ENCODE measurements around the gene GLRA3. TPM values are rescaled to one million over a fixed set of nuclear protein-coding genes. Genes with fewer than 3 reads are reported as not detected.
"Not testable (repeated sequence)": the region's sequence is repeated elsewhere in the genome, so short reads cannot be mapped to it uniquely, and the experiment has no call there.

Gene GLRA3
- total RNA-seq, 2 donors from 2014 or later = not detected

- Mint-ChIP-seq H3K9me3 (peaks cover 0 to 8% of the 10 kb centered on the region in 2 donors), H3K36me3 (no peaks in the 10 kb centered on the region)
- no peak for ATAC-seq
These were observed 18.9 kb upstream of the GLRA3 start for GRCh38 chr4:174847801-174848427.

GRCh38 chr4:174835536-174835935, 6.5 kb upstream of the GLRA3 start:
- Mint-ChIP-seq H3K9me3 (no peaks in the 10 kb centered on the region), H3K27ac (no peak overlapping the region), H3K36me3 (no peaks in the 10 kb centered on the region)
- ATAC-seq = no peak
- no peak for DNase-seq (ENCODE audit: low spot score in 2 of 2)

More at GRCh38 chr4:174847801-174848427, 18.9 kb upstream of the GLRA3 start:
- no peak for DNase-seq (ENCODE audit: low spot score in 2 of 2)
- no peak overlapping the region for H3K27ac Mint-ChIP-seq

- no peaks in the 10 kb centered on the region for H3K9me3 Mint-ChIP-seq
- no peak overlapping the region for H3K27ac Mint-ChIP-seq
- ATAC-seq (no peak), DNase-seq (ENCODE audit: low spot score in 2 of 2) (no peak)
- no peaks in the 10 kb centered on the region for H3K36me3 Mint-ChIP-seq
These were observed 5.4 kb upstream of the GLRA3 start for GRCh38 chr4:174834477-174834876.

- DNase-seq (ENCODE audit: low spot score in 2 of 2) (no peak), ATAC-seq (no peak)
- no peak overlapping the region for H3K27ac Mint-ChIP-seq
- H3K9me3 Mint-ChIP-seq = peaks cover 5% of the 10 kb centered on the region in 2 donors
- peaks cover 5 to 7% of the 10 kb centered on the region in 2 donors for H3K36me3 Mint-ChIP-seq
These were observed 2.4 kb downstream of the GLRA3 start for GRCh38 chr4:174826660-174827059.

- Mint-ChIP-seq H3K27ac (no peak overlapping the region), H3K36me3 (no peaks in the 10 kb centered on the region), H3K9me3 (peaks cover 5 to 7% of the 10 kb centered on the region in 2 donors)
- no peak for DNase-seq (ENCODE audit: low spot score in 2 of 2)
- ATAC-seq = no peak
These were observed 13.8 kb downstream of the GLRA3 start for GRCh38 chr4:174815282-174815681.

GRCh38 chr4:174813292-174813691, 15.8 kb downstream of the GLRA3 start:
- Mint-ChIP-seq H3K9me3 (peaks cover 5 to 7% of the 10 kb centered on the region in 2 donors), H3K36me3 (no peaks in the 10 kb centered on the region), H3K27ac (no peak overlapping the region)
- DNase-seq (ENCODE audit: low spot score in 2 of 2) = no peak
- ATAC-seq = no peak

GRCh38 chr4:174810834-174811233, 18.2 kb downstream of the GLRA3 start:
- no peaks in the 10 kb centered on the region for H3K36me3 Mint-ChIP-seq
- peaks cover 5 to 7% of the 10 kb centered on the region in 2 donors for H3K9me3 Mint-ChIP-seq
- no peak for DNase-seq (ENCODE audit: low spot score in 2 of 2)
- no peak overlapping the region for H3K27ac Mint-ChIP-seq
- ATAC-seq = no peak

- peaks cover 0 to 5% of the 10 kb centered on the region in 2 donors for H3K36me3 Mint-ChIP-seq
- ATAC-seq (no peak), DNase-seq (ENCODE audit: low spot score in 2 of 2) (no peak)
- peaks cover 0 to 6% of the 10 kb centered on the region in 2 donors for H3K9me3 Mint-ChIP-seq
- no peak overlapping the region for H3K27ac Mint-ChIP-seq
These were observed 20.2 kb downstream of the GLRA3 start for GRCh38 chr4:174808836-174809235.

GRCh38 chr4:174808119-174808518, 20.9 kb downstream of the GLRA3 start:
- ATAC-seq (no peak), DNase-seq (ENCODE audit: low spot score in 2 of 2) (no peak)
- peaks cover 0 to 6% of the 10 kb centered on the region in 2 donors for H3K9me3 Mint-ChIP-seq
- no peak overlapping the region for H3K27ac Mint-ChIP-seq
- peaks cover 0 to 5% of the 10 kb centered on the region in 2 donors for H3K36me3 Mint-ChIP-seq

GRCh38 chr4:174805746-174806145, 23.3 kb downstream of the GLRA3 start:
- ATAC-seq = no peak

GRCh38 chr4:174794543-174795094, 34.4 kb downstream of the GLRA3 start:
- H3K9me3 Mint-ChIP-seq = peaks cover 4 to 7% of the 10 kb centered on the region in 2 donors
- DNase-seq (ENCODE audit: low spot score in 2 of 2) = no peak
- ATAC-seq = no peak
- no peak overlapping the region for H3K27ac Mint-ChIP-seq
- no peaks in the 10 kb centered on the region for H3K36me3 Mint-ChIP-seq

More at GRCh38 chr4:174805746-174806145, 23.3 kb downstream of the GLRA3 start:
- Mint-ChIP-seq H3K9me3 (peaks cover 6 to 17% of the 10 kb centered on the region in 2 donors), H3K36me3 (peaks cover 0 to 5% of the 10 kb centered on the region in 2 donors), H3K27ac (no peak overlapping the region)
- no peak for DNase-seq (ENCODE audit: low spot score in 2 of 2)

GRCh38 chr4:174789657-174790056, 39.4 kb downstream of the GLRA3 start:
- ATAC-seq = no peak
- H3K27ac Mint-ChIP-seq = no peak overlapping the region
- peaks cover 4 to 7% of the 10 kb centered on the region in 2 donors for H3K9me3 Mint-ChIP-seq
- H3K36me3 Mint-ChIP-seq = no peaks in the 10 kb centered on the region
- DNase-seq (ENCODE audit: low spot score in 2 of 2) = no peak

- not testable (repeated sequence) for H3K27ac Mint-ChIP-seq; DNase-seq (ENCODE audit: low spot score in 2 of 2); H3K36me3 Mint-ChIP-seq; ATAC-seq; H3K9me3 Mint-ChIP-seq
These were observed 50.6 kb downstream of the GLRA3 start for GRCh38 chr4:174778274-174778986.

- H3K36me3 Mint-ChIP-seq = no peaks in the 10 kb centered on the region
- DNase-seq (ENCODE audit: low spot score in 2 of 2) (no peak), ATAC-seq (no peak)
- no peak overlapping the region for H3K27ac Mint-ChIP-seq
- H3K9me3 Mint-ChIP-seq = peaks cover 0 to 5% of the 10 kb centered on the region in 2 donors
These were observed 53.7 kb downstream of the GLRA3 start for GRCh38 chr4:174775366-174775765.

- ATAC-seq = no peak
- H3K9me3 Mint-ChIP-seq = no peaks in the 10 kb centered on the region
- no peak for DNase-seq (ENCODE audit: low spot score in 2 of 2)
- H3K36me3 Mint-ChIP-seq = no peaks in the 10 kb centered on the region
- no peak overlapping the region for H3K27ac Mint-ChIP-seq
These were observed 64.8 kb downstream of the GLRA3 start for GRCh38 chr4:174764105-174764729.

GRCh38 chr4:174763454-174764104, 65.5 kb downstream of the GLRA3 start:
- Mint-ChIP-seq H3K27ac (no peak overlapping the region), H3K9me3 (no peaks in the 10 kb centered on the region), H3K36me3 (no peaks in the 10 kb centered on the region)
- no peak for DNase-seq (ENCODE audit: low spot score in 2 of 2)
- no peak for ATAC-seq

GRCh38 chr4:174761451-174761850, 67.6 kb downstream of the GLRA3 start:
- DNase-seq (ENCODE audit: low spot score in 2 of 2) = no peak
- H3K36me3 Mint-ChIP-seq = no peaks in the 10 kb centered on the region
- no peak overlapping the region for H3K27ac Mint-ChIP-seq
- H3K9me3 Mint-ChIP-seq = no peaks in the 10 kb centered on the region
- no peak for ATAC-seq

Measured in activated naive CD4-positive, alpha-beta T cell treated with anti-CD3 and anti-CD28 coated beads, Interleukin-2, amount 50 U/mL, for 72 hours (primary cell).